GM19328 (cell line): Measurements from ENCODE around the gene KCTD1.
"Not testable (repeated sequence)": the region's sequence is repeated elsewhere in the genome, so short reads cannot be mapped to it uniquely, and the experiment has no call there.

Experiments
- ATAC-seq: cut with Tn5 transposase; IDR thresholded peaks from one replicate; pipeline ENCODE4 v1.9.1; 2021; ENCODE audit warnings: mild to moderate bottlenecking, moderate library complexity; ENCODE audit not compliant: unreplicated experiment

Gene KCTD1

GRCh38 chr18:26459884-26460283, 88.5 kb downstream of the KCTD1 start:
- no peak for ATAC-seq

GRCh38 chr18:26459340-26459739, 89.0 kb downstream of the KCTD1 start:
- no peak for ATAC-seq

GRCh38 chr18:26458526-26459232, 89.7 kb downstream of the KCTD1 start:
- peak; percentile 50 for ATAC-seq

GRCh38 chr18:26457611-26458353, 90.6 kb downstream of the KCTD1 start:
- no peak for ATAC-seq

- ATAC-seq: no peak
Observed at GRCh38 chr18:26457195-26457594, 91.2 kb downstream of the KCTD1 start.

- no peak for ATAC-seq
Observed at GRCh38 chr18:26456070-26456491, 92.3 kb downstream of the KCTD1 start.

- ATAC-seq: no peak
Observed at GRCh38 chr18:26455639-26456038, 92.7 kb downstream of the KCTD1 start.

GRCh38 chr18:26454616-26455015, 93.7 kb downstream of the KCTD1 start:
- ATAC-seq: no peak

- no peak for ATAC-seq
Observed at GRCh38 chr18:26454192-26454591, 94.2 kb downstream of the KCTD1 start.

GRCh38 chr18:26453386-26453901, 94.9 kb downstream of the KCTD1 start:
- ATAC-seq: no peak

GRCh38 chr18:26450989-26451682, 97.2 kb downstream of the KCTD1 start:
- no peak for ATAC-seq

GRCh38 chr18:26448714-26449159, 99.6 kb downstream of the KCTD1 start:
- no peak for ATAC-seq

- ATAC-seq: no peak
Observed at GRCh38 chr18:26443853-26444252, 104.5 kb downstream of the KCTD1 start.

GRCh38 chr18:26442126-26442525, 106.2 kb downstream of the KCTD1 start:
- no peak for ATAC-seq

GRCh38 chr18:26440644-26441043, 107.7 kb downstream of the KCTD1 start:
- no peak for ATAC-seq

GRCh38 chr18:26439537-26439936, 108.8 kb downstream of the KCTD1 start:
- no peak for ATAC-seq

- peak; percentile 98 for ATAC-seq
Observed at GRCh38 chr18:26438980-26439379, 109.4 kb downstream of the KCTD1 start.

- not testable (repeated sequence) for ATAC-seq
Observed at GRCh38 chr18:26437634-26438033, 110.7 kb downstream of the KCTD1 start.

- no peak for ATAC-seq
Observed at GRCh38 chr18:26436176-26437051, 111.9 kb downstream of the KCTD1 start.

- ATAC-seq: no peak
Observed at GRCh38 chr18:26435415-26436095, 112.8 kb downstream of the KCTD1 start.
